GM21526 (cell line): Measurements from ENCODE around the gene LPAR2.
A peak's percentile ranks its signal among the peaks of the same experiment; 100 is the strongest.

Experiments used
- ATAC-seq: cut with Tn5 transposase; IDR thresholded peaks from one replicate; pipeline ENCODE4 v1.9.1; 2021; ENCODE audit warnings: moderate library complexity; ENCODE audit not compliant: unreplicated experiment, low FRiP score

LPAR2 gene

DNA sequence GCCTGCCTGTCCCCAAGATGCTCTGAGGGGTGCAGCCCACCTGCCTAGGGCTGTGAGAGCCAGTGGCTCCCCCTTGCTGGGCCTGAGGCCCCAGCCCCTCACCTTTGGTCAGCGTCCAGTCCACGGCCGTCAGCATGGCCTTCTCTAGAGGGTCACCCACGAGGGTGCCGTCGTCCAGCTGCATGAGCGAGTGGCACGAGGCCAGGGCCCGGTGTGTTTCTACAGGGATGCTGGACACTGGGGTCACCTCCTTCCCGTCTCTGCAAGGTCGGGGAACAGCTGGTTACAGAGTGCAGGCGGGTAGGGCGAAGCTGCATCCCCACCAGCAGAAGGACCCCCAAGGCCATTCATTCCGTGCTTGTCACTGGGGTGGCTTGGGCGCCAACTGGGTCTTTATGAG, 26.4 kb upstream of the LPAR2 start:
- ATAC-seq, result no peak

- ATAC-seq, result no peak
Observed at GRCh38 chr19:19653597-19654147, 25.7 kb upstream of the LPAR2 start.

- ATAC-seq, result no peak
Observed at GRCh38 chr19:19652482-19653295, 24.7 kb upstream of the LPAR2 start.

DNA sequence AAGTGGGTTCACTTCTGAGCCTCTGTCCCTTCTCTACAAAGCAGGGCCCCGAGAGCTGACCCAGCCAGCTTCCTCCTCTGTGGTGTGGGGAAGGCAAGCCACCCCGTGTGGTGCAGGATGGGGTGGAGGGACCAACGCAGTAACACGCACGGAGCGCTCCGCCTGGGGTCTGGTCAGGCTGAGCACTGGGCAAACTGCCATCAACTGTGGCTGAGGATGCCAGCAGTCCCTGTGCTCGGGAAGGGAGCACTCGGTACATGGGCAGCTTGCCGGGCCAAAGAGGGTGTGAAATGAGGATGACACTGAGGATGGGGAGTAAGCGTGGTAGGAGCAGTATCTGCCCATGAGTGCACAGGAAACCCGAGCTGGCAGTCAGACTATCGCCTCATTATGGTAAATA, 23.1 kb upstream of the LPAR2 start:
- no peak for ATAC-seq

DNA sequence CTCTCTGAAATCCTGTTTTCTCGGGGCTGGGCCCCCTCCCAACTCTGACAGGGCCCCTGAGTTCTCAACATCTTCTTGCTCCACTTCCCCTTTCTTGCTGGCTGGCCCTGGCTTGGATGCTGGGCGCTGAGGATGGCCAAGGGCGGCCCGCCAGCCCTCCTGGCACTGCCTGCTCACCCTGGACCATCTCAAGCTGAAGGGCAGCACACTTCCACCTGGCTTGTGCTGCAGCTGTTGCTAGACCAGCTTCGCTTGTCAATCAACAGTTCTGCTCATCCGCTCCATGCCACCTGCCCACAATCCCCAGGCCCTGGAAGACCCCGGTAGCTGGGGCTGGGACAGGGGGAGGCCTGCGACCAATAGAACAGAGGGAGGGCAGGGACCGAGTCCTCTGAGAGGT, 22.3 kb upstream of the LPAR2 start:
- no peak for ATAC-seq

DNA sequence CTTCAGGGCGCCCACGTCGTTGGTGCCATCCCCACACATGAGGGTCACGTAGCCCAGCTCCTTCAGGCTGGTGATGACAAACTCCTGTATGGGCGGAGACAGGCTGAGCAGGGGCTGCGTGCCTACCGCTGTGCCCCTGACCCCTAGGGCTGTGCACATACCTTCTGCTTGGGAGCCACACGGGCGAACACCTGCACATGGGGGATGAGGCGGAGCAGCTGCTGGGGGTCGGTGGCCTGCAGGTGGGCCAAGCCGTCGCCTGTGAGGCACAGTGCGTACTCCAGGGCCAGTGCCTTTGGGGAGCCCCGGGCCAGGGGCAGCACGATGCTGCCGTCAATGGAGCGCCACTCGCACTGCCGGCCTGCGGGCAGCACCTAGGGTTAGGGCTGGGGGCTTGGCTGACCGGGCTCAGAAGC, 21.6 kb upstream of the LPAR2 start:
- no peak for ATAC-seq

GRCh38 chr19:19649155-19649554, 21.1 kb upstream of the LPAR2 start:
- ATAC-seq, result no peak

DNA sequence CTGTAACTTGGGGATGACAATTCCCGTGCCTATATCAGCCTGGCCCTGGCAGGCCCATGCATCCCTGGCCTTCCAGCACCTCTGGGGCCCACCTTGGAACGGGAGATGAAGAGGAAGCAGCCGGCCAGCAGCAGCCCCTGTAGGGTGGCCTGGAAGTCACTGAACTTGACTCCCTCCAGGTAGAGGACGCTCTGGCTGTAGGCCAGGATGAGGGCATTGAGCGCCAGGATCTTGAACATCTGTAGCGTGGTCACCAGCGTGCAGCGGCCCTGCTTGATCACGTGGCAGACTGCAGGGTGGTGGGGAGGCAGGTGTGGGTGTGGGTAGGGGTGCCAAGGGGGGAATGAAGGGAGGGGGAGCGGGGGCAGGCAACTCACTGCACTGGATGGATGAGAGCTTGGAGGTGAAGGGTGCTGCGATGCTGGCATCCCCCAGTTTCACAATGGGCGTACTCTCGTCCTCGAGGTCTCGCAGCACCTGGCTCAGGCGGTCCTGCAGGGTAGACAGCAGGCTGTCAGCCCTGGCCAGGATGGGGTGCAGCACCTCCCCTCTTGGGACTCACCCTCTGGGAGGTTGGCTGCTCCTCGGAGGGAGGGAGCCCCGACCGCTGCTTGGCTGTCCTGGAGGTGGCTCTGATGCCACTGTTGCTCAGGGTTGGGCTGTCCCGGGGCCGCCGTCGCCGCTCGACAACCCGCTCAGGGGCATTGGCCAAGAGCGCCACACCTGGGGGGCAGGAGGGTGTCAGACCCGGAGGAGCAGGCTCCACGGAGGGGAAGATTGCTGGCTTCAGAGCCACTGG, 19.2 kb upstream of the LPAR2 start:
- no peak for ATAC-seq

DNA sequence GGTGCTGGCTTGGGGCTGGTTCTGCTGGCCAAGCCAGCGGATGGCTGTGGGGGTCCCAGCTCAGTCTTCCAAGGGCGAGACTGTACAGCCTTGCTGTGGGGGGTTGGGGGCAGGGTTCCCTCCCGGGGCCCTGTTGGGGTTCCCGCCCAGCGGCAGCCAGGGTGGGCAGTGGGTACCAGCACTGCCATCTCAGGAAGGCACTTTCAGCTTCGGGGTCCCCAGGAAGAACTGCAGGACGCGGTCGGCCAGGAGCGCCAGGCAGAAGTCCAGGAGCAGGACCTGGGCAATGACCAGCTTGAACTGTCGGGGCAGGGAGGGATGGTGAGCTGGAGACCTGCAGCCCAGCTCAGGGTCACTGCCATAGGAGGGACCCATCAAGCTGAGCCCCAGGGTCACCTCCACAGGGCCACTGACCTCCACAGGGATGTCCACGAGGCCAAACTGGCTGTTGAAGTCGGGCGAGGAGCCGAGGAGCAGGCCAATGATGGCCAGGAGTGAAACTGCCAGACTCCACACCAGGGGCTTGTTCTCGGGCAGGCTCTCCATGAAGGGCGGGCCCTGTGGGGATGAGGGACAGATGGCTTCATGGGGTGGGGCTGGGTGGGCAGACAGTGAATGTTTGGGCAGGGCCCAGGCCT, 17.3 kb upstream of the LPAR2 start:
- no peak for ATAC-seq

- ATAC-seq, result no peak
Observed at GRCh38 chr19:19644054-19644388, 16.0 kb upstream of the LPAR2 start.

GRCh38 chr19:19643158-19644053, 15.4 kb upstream of the LPAR2 start, which contains the start of gene GMIP:
TSS of gene GMIP (minus strand) at chr19:19643657. CDS start at chr19:19643529, 128 bp downstream.
- peak; percentile 65 for ATAC-seq

DNA sequence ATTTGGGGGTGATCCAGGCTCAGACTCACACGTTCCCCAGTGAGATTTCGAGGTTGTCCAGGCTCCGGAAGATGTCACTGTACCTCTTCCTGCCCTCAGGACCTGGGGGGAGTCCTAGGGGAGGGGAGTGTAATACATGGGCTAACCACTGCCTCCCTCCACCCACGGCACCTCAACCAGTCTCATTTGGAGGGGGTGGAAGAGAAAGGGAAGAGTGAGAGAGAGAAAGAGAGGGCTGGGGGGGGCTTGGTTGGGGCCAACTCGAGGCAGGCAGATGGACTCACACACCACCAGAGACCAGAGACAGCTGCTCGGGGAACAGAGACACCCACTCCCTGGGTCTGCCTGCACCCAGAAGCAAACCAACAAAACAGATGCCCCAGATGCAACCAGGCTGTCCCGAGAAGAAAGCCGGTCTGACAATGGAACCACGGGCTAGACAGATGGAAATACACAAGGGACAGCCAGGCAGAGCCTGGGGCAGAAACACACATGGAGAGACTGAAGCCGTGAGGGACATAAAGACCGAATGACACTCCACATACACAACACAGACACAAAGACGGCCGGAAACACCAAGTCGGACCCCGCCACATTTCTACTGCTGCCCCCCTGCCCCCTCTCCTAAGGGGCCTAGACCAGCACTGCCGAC, 14.6 kb upstream of the LPAR2 start:
- ATAC-seq, result no peak

GRCh38 chr19:19637523-19638251, 9.7 kb upstream of the LPAR2 start:
- ATAC-seq, result no peak

DNA sequence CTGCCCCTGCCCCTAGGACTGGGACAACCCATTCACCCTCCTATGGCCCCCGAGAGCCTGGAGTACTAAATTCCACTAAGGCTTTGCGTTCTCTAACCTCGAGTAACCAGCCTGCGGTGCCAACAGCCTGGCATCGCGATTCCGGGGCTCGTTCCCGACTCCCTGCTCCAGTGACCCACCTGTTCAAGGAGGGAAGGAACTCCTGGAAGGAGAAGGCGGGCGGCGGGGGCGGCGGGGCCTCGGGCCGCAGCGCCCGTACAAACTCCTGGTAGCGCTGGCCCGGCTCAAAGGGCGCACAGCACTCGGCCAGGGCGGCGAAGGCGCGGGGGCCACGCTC, 9.1 kb upstream of the LPAR2 start:
- ATAC-seq, result no peak

- ATAC-seq, result no peak
Observed at GRCh38 chr19:19636573-19637185, 8.7 kb upstream of the LPAR2 start.

DNA sequence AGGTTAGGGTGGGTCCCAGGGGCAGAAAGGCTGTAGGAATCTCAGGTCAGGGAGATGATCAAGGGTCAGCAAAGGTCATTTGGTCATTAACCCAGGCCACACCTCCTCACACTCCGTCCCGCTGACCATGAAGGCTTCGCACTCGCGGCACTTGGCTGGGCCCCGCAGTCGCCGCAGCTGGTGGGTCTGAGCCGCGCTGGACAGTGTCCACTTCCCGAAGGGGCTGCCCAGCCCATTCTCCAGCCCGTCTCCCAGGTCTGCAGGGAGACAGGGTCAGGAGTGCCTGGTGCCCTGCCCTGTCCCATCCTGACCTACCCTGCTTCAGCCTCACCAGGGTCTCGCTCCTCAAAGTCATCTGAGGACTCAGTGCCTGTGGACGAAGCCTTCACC, 7.3 kb upstream of the LPAR2 start:
- ATAC-seq, result no peak

DNA sequence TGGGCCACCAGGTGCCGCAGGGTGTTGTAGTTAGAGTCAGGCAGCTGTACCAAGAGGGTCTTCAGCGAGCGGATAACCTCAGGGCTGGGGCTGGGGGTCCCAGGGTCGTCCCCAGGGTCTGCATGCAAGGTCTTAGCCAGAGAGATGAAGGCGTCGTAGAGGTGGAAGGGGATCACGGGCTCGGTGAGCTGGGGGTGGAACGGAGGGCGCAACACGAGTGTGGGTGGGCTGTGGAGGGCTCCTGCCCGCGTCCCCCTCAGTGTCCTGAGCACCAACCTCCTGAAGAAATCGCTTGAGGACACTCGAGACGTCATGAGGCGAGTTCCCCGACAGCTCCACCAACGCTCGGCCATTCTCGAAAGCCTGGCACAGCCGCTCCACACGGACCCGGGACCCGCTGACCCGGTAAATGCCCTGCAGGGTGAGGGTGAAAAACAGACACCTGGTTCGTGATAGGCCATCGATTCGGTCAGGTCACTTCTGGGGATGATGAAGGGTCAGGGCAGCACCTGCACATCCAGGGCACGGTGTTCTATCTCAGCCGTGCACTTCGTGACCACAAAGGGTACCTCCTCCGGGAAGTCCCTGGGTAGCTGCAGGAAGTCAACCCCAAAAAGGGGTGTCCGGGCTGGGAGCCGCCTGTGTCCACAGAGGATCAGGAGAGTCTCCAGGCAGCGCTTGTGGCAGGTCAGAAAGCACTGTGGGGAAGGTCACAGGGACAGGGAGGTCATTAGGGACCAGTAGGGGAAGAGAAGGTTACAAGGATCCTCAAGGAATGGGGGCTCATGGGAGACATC, 6.7 kb upstream of the LPAR2 start:
- no peak for ATAC-seq
